HL-60 (cell line): Measurements from ENCODE around the gene S1PR1.

Experiments used
- DNase-seq, 2 experiments: peaks; one replicate each; pipeline ENCODE4 v3.0.0-alpha.2; 2010 to 2020; ENCODE audit warnings: low read depth in 1 of 2, low spot score in 1 of 2
- H3K27ac ChIP-seq: fragments of 250-450 bp; sonication (Bioruptor Pico); replicated peaks from 2 replicates; pipeline ENCODE4 v1.5.1; 2020; ENCODE audit warnings: mild to moderate bottlenecking, moderate library complexity
- H3K27me3 ChIP-seq: fragments of 250-450 bp; sonication (Bioruptor Pico); 2 replicates; pipeline ENCODE4 v1.5.1; 2021; ENCODE audit warnings: mild to moderate bottlenecking, moderate library complexity; ENCODE audit not compliant: insufficient read depth, poor library complexity, severe bottlenecking
- H3K4me3 ChIP-seq: replicated peaks from 2 replicates; pipeline ENCODE4 v1.5.1; 2011; ENCODE audit warnings: mild to moderate bottlenecking, control low read depth, low read length; ENCODE audit not compliant: insufficient read depth
- GABPA ChIP-seq: IDR thresholded peaks from 2 replicates; pipeline ENCODE4 v1.6.1; 2012; ENCODE audit warnings: low read depth
- POLR2AphosphoS5 ChIP-seq: IDR thresholded peaks from 2 replicates; pipeline ENCODE4 v1.6.1; 2012; ENCODE audit warnings: low read depth
- SPI1 ChIP-seq: IDR thresholded peaks from 2 replicates; pipeline ENCODE4 v1.6.1; 2012; ENCODE audit warnings: low read depth, mild to moderate bottlenecking, borderline replicate concordance
- TF ChIP-seq, protein P1 (sequence below): IDR thresholded peaks from 2 replicates; pipeline ENCODE4 v1.6.1; 2012; ENCODE audit warnings: low read depth; ENCODE audit not compliant: insufficient replicate concordance
- TF ChIP-seq, protein P2 (sequence below): IDR thresholded peaks from one replicate; pipeline ENCODE4 v1.5.1; 2011; ENCODE audit warnings: low read length, control low read depth, inconsistent platforms; ENCODE audit not compliant: insufficient read depth

The S1PR1 gene

DNA sequence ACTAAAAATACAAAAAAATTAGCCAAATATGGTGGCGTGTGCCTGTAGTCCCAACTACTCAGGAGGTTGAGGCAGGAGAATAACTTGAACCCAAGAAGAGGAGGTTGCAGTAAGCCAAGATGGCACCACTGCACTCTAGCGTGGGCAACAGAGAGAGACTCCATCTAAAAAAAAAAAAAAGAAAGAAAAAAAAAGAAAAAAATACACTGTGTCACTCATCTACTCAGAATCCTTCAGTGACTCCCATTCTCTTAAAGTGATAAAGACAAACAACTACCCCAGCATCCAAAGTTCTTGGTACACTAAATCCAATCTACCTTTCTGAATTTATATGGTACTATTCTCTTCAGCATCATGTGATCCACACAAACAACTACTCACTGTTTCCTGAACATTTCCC is 40.2 kb upstream of the S1PR1 start:
- TF ChIP-seq SPI1 = no peak
- TF ChIP-seq GABPA = no peak
- TF ChIP-seq, protein P1, sequence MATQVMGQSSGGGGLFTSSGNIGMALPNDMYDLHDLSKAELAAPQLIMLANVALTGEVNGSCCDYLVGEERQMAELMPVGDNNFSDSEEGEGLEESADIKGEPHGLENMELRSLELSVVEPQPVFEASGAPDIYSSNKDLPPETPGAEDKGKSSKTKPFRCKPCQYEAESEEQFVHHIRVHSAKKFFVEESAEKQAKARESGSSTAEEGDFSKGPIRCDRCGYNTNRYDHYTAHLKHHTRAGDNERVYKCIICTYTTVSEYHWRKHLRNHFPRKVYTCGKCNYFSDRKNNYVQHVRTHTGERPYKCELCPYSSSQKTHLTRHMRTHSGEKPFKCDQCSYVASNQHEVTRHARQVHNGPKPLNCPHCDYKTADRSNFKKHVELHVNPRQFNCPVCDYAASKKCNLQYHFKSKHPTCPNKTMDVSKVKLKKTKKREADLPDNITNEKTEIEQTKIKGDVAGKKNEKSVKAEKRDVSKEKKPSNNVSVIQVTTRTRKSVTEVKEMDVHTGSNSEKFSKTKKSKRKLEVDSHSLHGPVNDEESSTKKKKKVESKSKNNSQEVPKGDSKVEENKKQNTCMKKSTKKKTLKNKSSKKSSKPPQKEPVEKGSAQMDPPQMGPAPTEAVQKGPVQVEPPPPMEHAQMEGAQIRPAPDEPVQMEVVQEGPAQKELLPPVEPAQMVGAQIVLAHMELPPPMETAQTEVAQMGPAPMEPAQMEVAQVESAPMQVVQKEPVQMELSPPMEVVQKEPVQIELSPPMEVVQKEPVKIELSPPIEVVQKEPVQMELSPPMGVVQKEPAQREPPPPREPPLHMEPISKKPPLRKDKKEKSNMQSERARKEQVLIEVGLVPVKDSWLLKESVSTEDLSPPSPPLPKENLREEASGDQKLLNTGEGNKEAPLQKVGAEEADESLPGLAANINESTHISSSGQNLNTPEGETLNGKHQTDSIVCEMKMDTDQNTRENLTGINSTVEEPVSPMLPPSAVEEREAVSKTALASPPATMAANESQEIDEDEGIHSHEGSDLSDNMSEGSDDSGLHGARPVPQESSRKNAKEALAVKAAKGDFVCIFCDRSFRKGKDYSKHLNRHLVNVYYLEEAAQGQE = no peak
- DNase-seq = no peak
- H3K27me3 ChIP-seq = no peaks in the 10 kb centered on the region
- no peak overlapping the region for H3K4me3 ChIP-seq
- no peak overlapping the region for H3K27ac ChIP-seq

GRCh38 chr1:101198842-101199636 is 37.8 kb upstream of the S1PR1 start:
- Histone ChIP-seq H3K27ac (no peak overlapping the region), H3K27me3 (no peaks in the 10 kb centered on the region), H3K4me3 (no peak overlapping the region)
- no peak for DNase-seq
- TF ChIP-seq, protein P2, sequence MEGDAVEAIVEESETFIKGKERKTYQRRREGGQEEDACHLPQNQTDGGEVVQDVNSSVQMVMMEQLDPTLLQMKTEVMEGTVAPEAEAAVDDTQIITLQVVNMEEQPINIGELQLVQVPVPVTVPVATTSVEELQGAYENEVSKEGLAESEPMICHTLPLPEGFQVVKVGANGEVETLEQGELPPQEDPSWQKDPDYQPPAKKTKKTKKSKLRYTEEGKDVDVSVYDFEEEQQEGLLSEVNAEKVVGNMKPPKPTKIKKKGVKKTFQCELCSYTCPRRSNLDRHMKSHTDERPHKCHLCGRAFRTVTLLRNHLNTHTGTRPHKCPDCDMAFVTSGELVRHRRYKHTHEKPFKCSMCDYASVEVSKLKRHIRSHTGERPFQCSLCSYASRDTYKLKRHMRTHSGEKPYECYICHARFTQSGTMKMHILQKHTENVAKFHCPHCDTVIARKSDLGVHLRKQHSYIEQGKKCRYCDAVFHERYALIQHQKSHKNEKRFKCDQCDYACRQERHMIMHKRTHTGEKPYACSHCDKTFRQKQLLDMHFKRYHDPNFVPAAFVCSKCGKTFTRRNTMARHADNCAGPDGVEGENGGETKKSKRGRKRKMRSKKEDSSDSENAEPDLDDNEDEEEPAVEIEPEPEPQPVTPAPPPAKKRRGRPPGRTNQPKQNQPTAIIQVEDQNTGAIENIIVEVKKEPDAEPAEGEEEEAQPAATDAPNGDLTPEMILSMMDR = no peak
- TF ChIP-seq GABPA = no peak
- no peak for TF ChIP-seq POLR2AphosphoS5
- TF ChIP-seq, protein P1 = no peak
- no peak for TF ChIP-seq SPI1

DNA sequence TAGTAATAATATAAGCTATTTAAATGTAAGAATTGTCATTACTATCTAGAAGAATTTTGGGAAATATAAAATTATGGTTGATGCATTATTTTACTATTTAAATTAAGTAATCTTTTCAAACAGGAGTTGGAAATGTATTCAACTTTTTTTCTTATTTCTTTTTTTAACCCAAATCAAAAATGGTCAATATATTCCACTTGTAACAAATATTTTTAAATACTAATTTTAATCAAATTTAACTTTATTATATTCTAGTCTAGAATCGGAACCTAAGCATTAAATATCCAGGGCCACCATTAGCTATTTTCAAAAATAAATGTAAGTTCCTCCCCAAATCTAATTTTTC is 37.2 kb upstream of the S1PR1 start:
- no peak for TF ChIP-seq POLR2AphosphoS5
- no peak for TF ChIP-seq SPI1
- TF ChIP-seq, protein P1 = no peak
- TF ChIP-seq, protein P2 = no peak
- no peak for TF ChIP-seq GABPA
- no peak overlapping the region for H3K4me3 ChIP-seq
- no peak overlapping the region for H3K27ac ChIP-seq
- H3K27me3 ChIP-seq = no peaks in the 10 kb centered on the region
- DNase-seq = no peak
